ENCODE results near the gene KBTBD13. TPM values are rescaled to one million over a fixed set of nuclear protein-coding genes. Genes with fewer than 3 reads are reported as not detected.

Gene KBTBD13
- total RNA-seq, 4 donors from 2014 or later: 0.21 to 1.3 TPM; not detected in 2

GRCh38 chr15:65060641-65061397 is 15.7 kb upstream of the KBTBD13 start:
- H3K36me3 ChIP-seq: no peaks in the 10 kb centered on the region
- no peak overlapping the region for H3K4me3 ChIP-seq
- peaks cover 0 to 4% of the 10 kb centered on the region in 2 donors for H3K4me1 ChIP-seq
- peak overlapping the region; percentile 80 to 98 for H3K27ac ChIP-seq
- no peaks in the 10 kb centered on the region for H3K27me3 ChIP-seq
- no peak for TF ChIP-seq POLR2A (IDR thresholded peaks at IDR 0.05)
- no peak for TF ChIP-seq CTCF (IDR thresholded peaks at IDR 0.05)
- intact Hi-C loops (cut with DNase I; ENCODE audit: low total_unique reads): no loop called here
- no peak for DNase-seq
- H3K9me3 ChIP-seq: no peaks in the 10 kb centered on the region

GRCh38 chr15:65062061-65062460 is 14.5 kb upstream of the KBTBD13 start:
- Histone ChIP-seq H3K27ac (peak overlapping the region; percentile 80 to 98), H3K27me3 (no peaks in the 10 kb centered on the region), H3K36me3 (no peaks in the 10 kb centered on the region), H3K4me3 (no peak overlapping the region), H3K9me3 (no peaks in the 10 kb centered on the region), H3K4me1 (peaks cover 0 to 9% of the 10 kb centered on the region in 2 donors)
- no peak for DNase-seq
- intact Hi-C loops (cut with DNase I; ENCODE audit: low total_unique reads): no loop called here
- no peak for TF ChIP-seq CTCF (IDR thresholded peaks at IDR 0.05)
- TF ChIP-seq POLR2A (IDR thresholded peaks at IDR 0.05): no peak

GRCh38 chr15:65062726-65063125 is 13.8 kb upstream of the KBTBD13 start:
- H3K9me3 ChIP-seq: no peaks in the 10 kb centered on the region
- TF ChIP-seq POLR2A (IDR thresholded peaks at IDR 0.05) (no peak), CTCF (IDR thresholded peaks at IDR 0.05) (no peak)
- H3K36me3 ChIP-seq: no peaks in the 10 kb centered on the region
- peaks cover 0 to 9% of the 10 kb centered on the region in 2 donors for H3K4me1 ChIP-seq
- no peak for DNase-seq
- H3K4me3 ChIP-seq: no peak overlapping the region
- intact Hi-C loops (cut with DNase I; ENCODE audit: low total_unique reads): no loop called here
- no peaks in the 10 kb centered on the region for H3K27me3 ChIP-seq
- H3K27ac ChIP-seq: peak overlapping the region; percentile 80 to 98

- no peak for DNase-seq
- intact Hi-C loops (cut with DNase I; ENCODE audit: low total_unique reads): no loop called here
- no peaks in the 10 kb centered on the region for H3K9me3 ChIP-seq
- H3K4me1 ChIP-seq: peaks cover 13 to 15% of the 10 kb centered on the region in 2 donors
- H3K27me3 ChIP-seq: no peaks in the 10 kb centered on the region
- peak overlapping the region; percentile 80 to 98 for H3K27ac ChIP-seq
- no peak for TF ChIP-seq POLR2A (IDR thresholded peaks at IDR 0.05)
- TF ChIP-seq CTCF (IDR thresholded peaks at IDR 0.05): no peak
- peak overlapping the region; percentile 43 to 58 for H3K4me3 ChIP-seq
- H3K36me3 ChIP-seq: no peaks in the 10 kb centered on the region
Observed at GRCh38 chr15:65066001-65066634, 10.4 kb upstream of the KBTBD13 start.

- intact Hi-C loops (cut with DNase I; ENCODE audit: low total_unique reads): no loop called here
- no peak for TF ChIP-seq CTCF (IDR thresholded peaks at IDR 0.05)
- TF ChIP-seq POLR2A (IDR thresholded peaks at IDR 0.05): peak in 1 of 2 donors; percentile 37
- Histone ChIP-seq H3K27me3 (no peaks in the 10 kb centered on the region), H3K4me1 (peaks cover 13 to 22% of the 10 kb centered on the region in 2 donors), H3K9me3 (no peaks in the 10 kb centered on the region), H3K27ac (peak overlapping the region; percentile 80 to 98), H3K36me3 (no peaks in the 10 kb centered on the region), H3K4me3 (peak overlapping the region; percentile 43 to 58)
- DNase-seq: peak; percentile 85 to 91
Observed at GRCh38 chr15:65066635-65067316, 9.8 kb upstream of the KBTBD13 start.
